Chondrocyte (in vitro differentiated cells): ENCODE data around the gene ADGRD1. TPM values are rescaled to one million over a fixed set of nuclear protein-coding genes. Genes with fewer than 3 reads are reported as not detected.

ENCODE experiments used
- DNase-seq: peaks from one replicate; pipeline ENCODE4 v3.0.0; 2021; ENCODE audit warnings: mixed read lengths, low spot score
- H3K27ac Mint-ChIP-seq: one replicate; pipeline ENCODE4 v1.8.0; 2021; ENCODE audit warnings: mild to moderate bottlenecking, moderate library complexity, mixed read lengths; ENCODE audit not compliant: unreplicated experiment
- H3K27me3 Mint-ChIP-seq: 2 replicates; pipeline ENCODE4 v1.8.0; 2021; ENCODE audit warnings: low read depth, mixed read lengths
- H3K36me3 Mint-ChIP-seq: 2 replicates; pipeline ENCODE4 v1.8.0; 2021; ENCODE audit warnings: low read depth, mixed read lengths
- H3K4me1 Mint-ChIP-seq: 2 replicates; pipeline ENCODE4 v1.8.0; 2021; ENCODE audit warnings: low read depth, mild to moderate bottlenecking, mixed read lengths
- H3K4me3 Mint-ChIP-seq: one replicate; pipeline ENCODE4 v1.8.0; 2021; ENCODE audit warnings: mild to moderate bottlenecking, moderate library complexity, mixed read lengths; ENCODE audit not compliant: unreplicated experiment
- H3K9me3 Mint-ChIP-seq: 2 replicates; pipeline ENCODE4 v1.8.0; 2021; ENCODE audit warnings: low read depth, mixed read lengths
- CTCF ChIP-seq: fragments of 200-600 bp; sonication (generic); IDR thresholded peaks from 2 replicates; pipeline ENCODE4 v1.5.0; 2021; ENCODE audit warnings: antibody characterized with exemption, mild to moderate bottlenecking, moderate library complexity
- total RNA-seq: library from RNA; stranded (reverse); gene quantifications from 3 replicates; pipeline ENCODE4 v1.2.1, GENCODE V29; 2021

Gene ADGRD1
- total RNA-seq, 1 donor from 2014 or later = 4.7 TPM

DNA sequence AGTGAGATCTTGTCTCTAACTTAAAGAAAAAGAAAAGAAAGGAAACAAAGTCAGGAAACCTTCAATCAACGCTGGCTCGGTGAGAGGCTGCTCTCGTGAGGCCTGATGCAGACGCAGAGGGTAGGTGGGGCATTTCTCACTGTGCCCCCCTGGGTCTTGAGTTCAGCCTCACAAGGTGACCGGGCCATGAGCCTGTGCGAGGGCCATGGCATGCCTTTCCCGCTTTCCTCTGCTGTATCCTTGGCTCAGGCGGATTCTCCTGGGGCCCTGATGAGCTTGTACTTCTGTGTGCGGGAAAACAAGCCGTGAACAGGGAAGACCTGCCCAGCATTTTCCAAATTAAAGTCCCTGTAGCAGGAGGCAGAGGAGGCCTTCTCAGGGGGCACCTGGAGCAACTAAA is 20.2 kb downstream of the ADGRD1 start:
- TF ChIP-seq CTCF = no peak
- no peak overlapping the region for H3K27ac Mint-ChIP-seq
- no peaks in the 10 kb centered on the region for H3K9me3 Mint-ChIP-seq
- DNase-seq = no peak
- no peak overlapping the region for H3K4me3 Mint-ChIP-seq
- H3K4me1 Mint-ChIP-seq = no peaks in the 10 kb centered on the region
- no peaks in the 10 kb centered on the region for H3K36me3 Mint-ChIP-seq
- H3K27me3 Mint-ChIP-seq = peaks cover 2% of the 10 kb centered on the region

DNA sequence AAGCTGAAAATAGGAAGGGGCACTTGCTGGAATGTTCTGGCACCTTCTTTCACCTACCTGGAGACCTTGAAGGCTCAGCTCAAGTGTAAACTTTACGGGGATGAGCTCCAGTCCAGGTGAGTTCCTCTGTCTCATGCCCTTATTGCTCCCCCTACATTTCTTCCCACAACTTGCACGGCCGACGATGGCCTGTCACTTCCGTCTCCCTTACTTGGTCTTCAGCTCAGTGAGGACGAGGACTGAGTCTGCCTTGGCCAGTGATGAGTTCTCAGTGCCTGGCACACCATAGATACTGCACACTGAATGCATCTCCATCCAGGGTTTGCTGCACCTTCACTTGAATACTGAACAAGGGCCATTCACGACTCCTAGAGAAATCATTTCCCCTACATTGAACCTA is 21.4 kb downstream of the ADGRD1 start:
- TF ChIP-seq CTCF = no peak
- no peaks in the 10 kb centered on the region for H3K9me3 Mint-ChIP-seq
- no peak overlapping the region for H3K4me3 Mint-ChIP-seq
- no peaks in the 10 kb centered on the region for H3K4me1 Mint-ChIP-seq
- no peak overlapping the region for H3K27ac Mint-ChIP-seq
- H3K27me3 Mint-ChIP-seq = peaks cover 2% of the 10 kb centered on the region
- no peaks in the 10 kb centered on the region for H3K36me3 Mint-ChIP-seq
- DNase-seq = no peak

DNA sequence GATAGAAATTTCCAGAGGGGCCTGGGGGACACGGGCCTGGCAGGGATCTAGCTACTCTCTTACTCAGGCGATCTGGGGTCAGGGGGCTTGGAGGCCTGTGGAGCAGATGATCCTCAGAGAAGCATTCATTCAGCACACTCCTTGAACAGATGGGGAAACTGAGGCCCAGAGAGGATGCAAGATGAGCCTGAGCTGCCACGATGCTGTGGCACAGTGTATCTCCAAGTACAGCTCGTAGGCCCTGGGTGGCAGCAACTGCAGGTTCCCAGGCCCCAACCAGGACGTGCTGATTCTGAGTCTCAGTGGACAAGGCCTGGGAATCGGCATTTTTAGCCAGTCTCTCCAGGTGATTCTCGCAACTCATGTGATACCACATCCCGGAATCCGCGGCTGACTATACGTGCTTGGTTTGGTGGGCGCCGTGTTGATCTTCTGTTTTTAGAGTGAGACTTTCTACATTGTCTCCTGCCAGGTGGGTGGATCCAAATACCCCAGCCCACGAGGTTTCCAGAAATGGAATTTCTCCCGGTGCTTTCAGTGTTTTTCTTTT is 22.5 kb downstream of the ADGRD1 start:
- H3K4me3 Mint-ChIP-seq = no peak overlapping the region

GRCh38 chr12:130977046-130977742 is 23.5 kb downstream of the ADGRD1 start:
- Mint-ChIP-seq H3K4me1 (peaks cover 7% of the 10 kb centered on the region), H3K9me3 (no peaks in the 10 kb centered on the region), H3K27ac (no peak overlapping the region), H3K36me3 (no peaks in the 10 kb centered on the region), H3K4me3 (no peak overlapping the region), H3K27me3 (peaks cover 6% of the 10 kb centered on the region)
- no peak for TF ChIP-seq CTCF
- no peak for DNase-seq

More for the DNA sequence above, 22.5 kb downstream of the ADGRD1 start:
- H3K27me3 Mint-ChIP-seq = peaks cover 3% of the 10 kb centered on the region
- H3K27ac Mint-ChIP-seq = no peak overlapping the region
- peaks cover 5% of the 10 kb centered on the region for H3K4me1 Mint-ChIP-seq
- no peak for DNase-seq
- no peaks in the 10 kb centered on the region for H3K9me3 Mint-ChIP-seq
- TF ChIP-seq CTCF = no peak
- no peaks in the 10 kb centered on the region for H3K36me3 Mint-ChIP-seq

GRCh38 chr12:130977743-130978095 is 24.0 kb downstream of the ADGRD1 start:
- Mint-ChIP-seq H3K4me3 (no peak overlapping the region), H3K4me1 (peaks cover 7% of the 10 kb centered on the region), H3K36me3 (no peaks in the 10 kb centered on the region), H3K27ac (no peak overlapping the region), H3K9me3 (no peaks in the 10 kb centered on the region), H3K27me3 (peaks cover 11% of the 10 kb centered on the region)
- DNase-seq = no peak
- no peak for TF ChIP-seq CTCF
